Hematopoietic multipotent progenitor cell treated with erythropoietin and hydrocortisone succinate and interleukin-3 and kit ligand, for 15 days (in vitro differentiated cells): Measurements from ENCODE around the gene MYO9A.

Experiments
- DNase-seq: peaks from one replicate; pipeline ENCODE4 v3.0.0-alpha.2; 2015; ENCODE audit warnings: low spot score

Gene MYO9A

GRCh38 chr15:71957026-71957425 is 160.9 kb downstream of the MYO9A start:
- no peak for DNase-seq

GRCh38 chr15:71951134-71951533 is 166.8 kb downstream of the MYO9A start:
- no peak for DNase-seq

- no peak for DNase-seq
Measured at GRCh38 chr15:71945012-71945411, 172.9 kb downstream of the MYO9A start.

DNA sequence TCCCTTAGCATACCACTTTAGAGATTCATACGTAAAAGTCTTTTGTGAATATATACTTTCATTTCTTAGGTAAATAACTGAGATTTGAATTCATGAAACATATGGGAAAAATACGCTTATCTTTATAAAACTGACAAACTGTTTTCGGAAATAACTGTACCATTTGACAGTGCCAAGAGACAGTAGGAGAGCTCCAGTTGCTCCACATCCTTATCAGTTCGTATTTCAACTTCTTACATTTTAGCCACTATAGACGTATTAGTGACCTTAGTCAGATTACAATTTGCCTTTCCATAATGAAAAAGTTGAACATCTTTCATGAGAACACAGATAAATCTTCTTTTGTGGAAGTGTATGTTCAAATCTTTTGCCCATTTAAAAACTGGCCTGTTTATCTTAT is 174.1 kb downstream of the MYO9A start:
- DNase-seq: no peak

- no peak for DNase-seq
Measured at GRCh38 chr15:71939981-71940588, 177.9 kb downstream of the MYO9A start.

GRCh38 chr15:71937650-71938311 is 180.2 kb downstream of the MYO9A start:
- DNase-seq: no peak

GRCh38 chr15:71934446-71934845 is 183.5 kb downstream of the MYO9A start:
- no peak for DNase-seq

GRCh38 chr15:71932689-71933088 is 185.3 kb downstream of the MYO9A start:
- no peak for DNase-seq

DNA sequence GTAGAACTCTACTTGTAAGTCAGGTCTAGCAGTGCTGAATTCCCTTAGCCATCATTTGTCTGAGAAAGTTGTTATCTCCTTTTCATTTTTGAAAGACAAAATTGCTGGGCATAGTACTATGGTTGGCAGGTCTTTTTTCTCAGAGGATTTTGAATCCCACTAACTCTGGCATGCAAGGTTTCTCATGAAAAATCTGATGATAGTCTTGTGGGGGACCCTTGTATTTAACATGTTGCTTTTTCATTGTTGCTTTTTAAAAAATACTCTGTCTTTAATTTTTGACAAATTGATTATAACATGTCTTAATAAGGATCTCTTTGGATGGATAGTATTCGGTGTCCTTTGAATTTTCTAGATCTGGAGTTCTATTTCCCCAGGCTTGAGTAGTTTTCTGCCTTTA is 186.7 kb downstream of the MYO9A start:
- no peak for DNase-seq

DNA sequence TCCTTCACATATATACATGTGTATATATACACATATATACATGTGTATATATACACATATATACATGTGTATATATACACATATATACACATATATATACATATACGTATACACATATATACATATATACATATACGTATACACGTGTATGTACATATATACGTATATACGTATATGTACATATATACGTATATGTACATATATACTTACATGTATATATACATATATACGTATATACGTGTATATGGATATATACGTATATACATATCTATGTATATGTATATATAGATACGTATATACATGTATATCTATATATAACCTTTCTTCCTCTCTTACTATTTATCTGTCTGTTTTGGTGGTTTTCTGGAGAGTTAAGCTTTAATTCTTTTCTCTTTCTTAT is 192.8 kb downstream of the MYO9A start:
- DNase-seq: no peak

DNA sequence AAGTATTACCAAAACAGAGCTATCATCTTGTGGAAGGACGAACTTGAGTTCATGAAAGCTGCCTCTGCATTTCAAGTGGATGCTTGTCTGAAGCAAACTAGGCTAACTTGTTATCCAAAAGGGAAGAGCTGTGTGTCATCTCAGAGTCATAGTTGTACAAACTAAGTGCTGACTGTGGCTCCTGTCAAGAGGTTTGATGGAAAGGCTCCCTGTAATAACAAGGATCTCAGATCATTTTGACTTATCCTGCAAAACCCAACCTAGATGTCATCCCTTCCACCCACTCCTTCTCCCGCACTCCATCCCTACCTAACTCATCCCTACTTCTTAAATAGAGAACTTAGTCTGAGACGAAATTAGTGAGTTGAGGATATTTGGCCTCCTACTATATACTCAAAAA is 196.8 kb downstream of the MYO9A start:
- DNase-seq: no peak

DNA sequence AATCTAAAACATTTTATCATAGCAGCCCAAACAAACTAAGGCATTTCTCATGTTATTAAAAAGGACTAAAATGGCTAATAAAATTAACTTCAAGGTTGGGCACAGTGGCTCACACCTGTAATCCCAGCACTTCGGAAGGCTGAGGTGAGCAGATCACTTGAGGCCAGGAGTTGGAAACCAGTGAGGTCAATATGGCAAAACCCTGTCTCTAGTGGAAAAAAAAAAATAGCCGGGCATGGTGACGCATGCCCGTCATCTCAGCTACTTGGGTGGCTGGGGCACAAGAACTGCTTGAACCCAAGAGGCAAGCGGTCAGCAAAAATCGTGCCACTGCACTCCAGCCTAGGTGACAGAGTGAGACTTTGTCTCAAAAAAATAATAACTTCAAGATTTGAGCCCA is 197.4 kb downstream of the MYO9A start:
- DNase-seq: no peak

- DNase-seq: no peak
Measured at GRCh38 chr15:71916834-71917233, 201.1 kb downstream of the MYO9A start.

DNA sequence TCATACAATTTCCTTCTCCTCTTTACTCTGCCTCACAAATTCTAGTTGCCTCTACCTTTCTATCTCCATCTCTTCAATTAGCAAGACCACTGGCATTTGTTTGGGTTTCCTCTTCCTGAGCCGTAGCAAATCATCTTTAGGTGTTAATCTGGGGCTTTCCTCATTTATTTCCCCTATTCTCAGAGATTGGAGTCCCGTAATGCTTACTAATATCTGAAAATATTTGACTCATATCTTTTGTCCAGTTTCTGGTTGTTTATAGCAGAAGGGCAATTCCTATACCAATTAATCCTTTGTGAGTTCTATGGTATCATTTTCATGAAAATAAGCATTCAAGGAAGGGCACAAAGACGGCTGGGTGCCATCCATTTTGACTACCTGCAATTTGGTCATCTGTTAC is 203.9 kb downstream of the MYO9A start:
- no peak for DNase-seq

DNA sequence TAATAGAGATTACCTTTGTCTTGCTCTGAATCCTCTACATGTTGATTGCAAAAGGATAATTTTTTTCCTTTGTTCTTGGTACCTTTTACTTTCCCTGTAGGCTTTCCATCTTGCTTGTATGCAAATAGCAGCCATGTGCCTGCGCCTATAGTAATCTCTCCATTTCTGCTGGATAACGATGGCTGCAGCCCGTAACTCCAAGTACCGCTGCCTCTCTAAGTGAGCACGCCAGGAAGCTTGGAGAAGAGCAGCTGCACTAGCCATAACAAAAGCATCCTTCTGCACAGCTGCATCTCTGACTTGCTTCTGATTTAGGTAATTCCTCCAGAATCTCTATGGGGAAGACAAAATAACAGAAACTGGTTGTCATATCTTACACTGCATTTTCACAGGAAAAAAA is 218.3 kb downstream of the MYO9A start:
- DNase-seq: no peak

- DNase-seq: no peak
Measured at GRCh38 chr15:71893691-71894090, 224.3 kb downstream of the MYO9A start.

GRCh38 chr15:71892335-71892734 is 225.6 kb downstream of the MYO9A start:
- DNase-seq: no peak

- DNase-seq: no peak
Measured at GRCh38 chr15:71891026-71891425, 226.9 kb downstream of the MYO9A start.

DNA sequence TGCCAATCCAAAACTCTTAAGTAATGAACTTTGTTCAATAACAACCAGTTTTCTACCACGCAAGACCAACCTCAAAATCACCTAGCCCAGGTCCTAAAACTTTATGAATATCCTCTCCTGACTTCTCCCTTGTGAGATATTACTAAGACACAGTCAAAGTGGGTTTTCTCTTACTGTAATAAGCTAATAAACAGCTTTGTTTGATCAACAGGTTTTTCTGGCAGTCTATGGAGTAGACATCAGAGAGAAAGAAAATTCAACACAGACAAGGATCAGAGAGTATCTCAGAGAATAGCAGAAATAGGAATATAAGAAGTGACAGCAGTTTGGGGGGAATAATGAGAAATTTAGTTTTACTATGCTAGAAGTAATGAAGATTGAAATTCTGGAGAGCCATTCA is 228.0 kb downstream of the MYO9A start:
- DNase-seq: no peak

DNA sequence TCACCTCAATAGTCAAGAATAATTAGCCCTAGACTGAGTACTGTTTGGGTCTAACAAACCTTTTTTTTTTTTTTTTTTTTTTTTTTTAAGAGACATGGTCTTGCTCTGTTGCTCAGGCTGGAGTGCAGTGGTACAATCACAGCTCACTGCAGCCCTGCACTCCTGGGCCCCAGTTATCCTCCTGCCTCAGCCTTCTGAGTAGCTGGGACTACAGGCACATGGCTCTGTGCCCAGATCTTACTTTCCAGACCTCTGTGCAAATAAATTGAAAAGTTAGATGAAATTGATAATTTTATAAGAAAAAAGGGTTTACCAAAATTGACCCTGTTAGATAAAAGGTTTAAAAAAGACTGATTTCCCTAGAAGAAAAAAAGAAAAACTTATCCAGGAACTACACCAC is 228.6 kb downstream of the MYO9A start:
- DNase-seq: no peak

GRCh38 chr15:71888797-71889196 is 229.2 kb downstream of the MYO9A start:
- no peak for DNase-seq

GRCh38 chr15:71885390-71885789 is 232.6 kb downstream of the MYO9A start:
- DNase-seq: no peak

- no peak for DNase-seq
Measured at GRCh38 chr15:71883447-71883846, 234.5 kb downstream of the MYO9A start.

GRCh38 chr15:71880276-71880675 is 237.7 kb downstream of the MYO9A start:
- DNase-seq: no peak
